Measurements from ENCODE around the gene SMC1B.
"Not testable (repeated sequence)": the region's sequence is repeated elsewhere in the genome, so short reads cannot be mapped to it uniquely, and the experiment has no call there.

DNA sequence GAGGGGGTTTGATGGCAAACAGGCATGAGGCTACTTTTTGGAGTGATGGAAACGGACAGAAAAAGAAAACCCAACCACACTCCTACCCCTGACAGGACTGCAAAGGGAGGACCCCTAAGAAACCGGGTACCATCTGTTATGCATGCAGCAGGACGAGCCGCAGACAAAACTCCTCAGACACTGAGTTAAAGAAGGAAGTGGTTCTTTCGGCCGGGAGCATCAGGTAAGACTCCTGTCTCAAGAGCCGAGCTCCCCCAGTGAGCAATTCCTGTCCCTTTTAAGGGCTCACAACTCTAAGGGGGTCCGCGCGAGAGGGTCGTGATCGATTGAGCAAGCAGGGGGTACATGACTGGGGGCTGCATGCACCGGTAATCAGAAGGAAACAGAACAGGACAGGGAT, 27.3 kb upstream of the SMC1B start:
- TF ChIP-seq, protein P1, sequence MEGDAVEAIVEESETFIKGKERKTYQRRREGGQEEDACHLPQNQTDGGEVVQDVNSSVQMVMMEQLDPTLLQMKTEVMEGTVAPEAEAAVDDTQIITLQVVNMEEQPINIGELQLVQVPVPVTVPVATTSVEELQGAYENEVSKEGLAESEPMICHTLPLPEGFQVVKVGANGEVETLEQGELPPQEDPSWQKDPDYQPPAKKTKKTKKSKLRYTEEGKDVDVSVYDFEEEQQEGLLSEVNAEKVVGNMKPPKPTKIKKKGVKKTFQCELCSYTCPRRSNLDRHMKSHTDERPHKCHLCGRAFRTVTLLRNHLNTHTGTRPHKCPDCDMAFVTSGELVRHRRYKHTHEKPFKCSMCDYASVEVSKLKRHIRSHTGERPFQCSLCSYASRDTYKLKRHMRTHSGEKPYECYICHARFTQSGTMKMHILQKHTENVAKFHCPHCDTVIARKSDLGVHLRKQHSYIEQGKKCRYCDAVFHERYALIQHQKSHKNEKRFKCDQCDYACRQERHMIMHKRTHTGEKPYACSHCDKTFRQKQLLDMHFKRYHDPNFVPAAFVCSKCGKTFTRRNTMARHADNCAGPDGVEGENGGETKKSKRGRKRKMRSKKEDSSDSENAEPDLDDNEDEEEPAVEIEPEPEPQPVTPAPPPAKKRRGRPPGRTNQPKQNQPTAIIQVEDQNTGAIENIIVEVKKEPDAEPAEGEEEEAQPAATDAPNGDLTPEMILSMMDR (IDR thresholded peaks at IDR 0.05) = not testable (repeated sequence)
- not testable (repeated sequence) for TF ChIP-seq POLR2A, POLR2AphosphoS5 (IDR thresholded peaks at IDR 0.05)

Data from gastroesophageal sphincter (tissue), 3 donors.